ENCODE results near the gene IL6ST. TPM values are rescaled to one million over a fixed set of nuclear protein-coding genes. Genes with fewer than 3 reads are reported as not detected.

Gene IL6ST
- polyA plus RNA-seq, 1 donor (not counting 4 experiments of a cell fraction or from before 2014, with no cell fraction given) = 41.3 TPM

GRCh38 chr5:55897206-55897894 is 97.4 kb downstream of the IL6ST start:
- no peaks in the 10 kb centered on the region for H3K27me3 ChIP-seq (ENCODE audit: control insufficient read depth, extremely low read depth, insufficient read depth, low read length)
- no peak overlapping the region for H3K4me3 ChIP-seq (ENCODE audit: control insufficient read depth in 2 of 3, extremely low read depth in 1 of 3, insufficient read depth in 2 of 3, low read depth in 1 of 3, low read length in 3 of 3)
- H3K27ac ChIP-seq (ENCODE audit: control insufficient read depth, insufficient read depth, low read length) = no peak overlapping the region
- H3K9ac ChIP-seq (ENCODE audit: control insufficient read depth, extremely low read depth, insufficient read depth, low read length) = no peak overlapping the region
- H3K36me3 ChIP-seq (ENCODE audit: control insufficient read depth in 2 of 2, extremely low read depth in 1 of 2, insufficient read depth in 2 of 2, low read length in 2 of 2) = no peaks in the 10 kb centered on the region
- TF ChIP-seq EZH2 (IDR thresholded peaks at IDR 0.05; ENCODE audit: low read length) (no peak), CTCF (optimal IDR thresholded peaks at IDR 0.05 in 1 of 3, IDR thresholded peaks at IDR 0.05 in 1 of 3, conservative IDR thresholded peaks at IDR 0.05 in 1 of 3; ENCODE audit: extremely low read depth in 1 of 3, insufficient read depth in 2 of 3, low read length in 3 of 3) (no peak)
- no peaks in the 10 kb centered on the region for H3K9me1 ChIP-seq (ENCODE audit: control insufficient read depth, extremely low read depth, insufficient read depth, low read length)
- DNase-seq (ENCODE audit: low read depth, low spot score) (no peak), FAIRE-seq (peak; percentile 13)
- H3K4me2 ChIP-seq (ENCODE audit: control insufficient read depth, extremely low read depth, insufficient read depth, low read depth, low read length) = no peak overlapping the region
- no peaks in the 10 kb centered on the region for H3K4me1 ChIP-seq (ENCODE audit: control insufficient read depth, extremely low read depth, insufficient read depth, low read length)
- no peaks in the 10 kb centered on the region for H4K20me1 ChIP-seq (ENCODE audit: control insufficient read depth, extremely low read depth, insufficient read depth, low read length)
- no peak overlapping the region for H2AFZ ChIP-seq (ENCODE audit: control insufficient read depth, low read length)
- H3K79me2 ChIP-seq (ENCODE audit: control insufficient read depth, insufficient read depth, low read length) = no peaks in the 10 kb centered on the region
- H3K9me3 ChIP-seq (ENCODE audit: control insufficient read depth, low read depth, low read length) = no peaks in the 10 kb centered on the region
- dilution Hi-C loops (cut with MboI; ENCODE audit: extremely low pct_ligation_motif_present, low sequenced_read_pairs) = no loop called here

GRCh38 chr5:55896663-55897062 is 98.1 kb downstream of the IL6ST start:
- TF ChIP-seq EZH2 (IDR thresholded peaks at IDR 0.05; ENCODE audit: low read length) = no peak
- TF ChIP-seq CTCF (optimal IDR thresholded peaks at IDR 0.05 in 1 of 3, IDR thresholded peaks at IDR 0.05 in 1 of 3, conservative IDR thresholded peaks at IDR 0.05 in 1 of 3; ENCODE audit: extremely low read depth in 1 of 3, insufficient read depth in 2 of 3, low read length in 3 of 3) = no peak
- Histone ChIP-seq H3K4me3 (ENCODE audit: control insufficient read depth in 2 of 3, extremely low read depth in 1 of 3, insufficient read depth in 2 of 3, low read depth in 1 of 3, low read length in 3 of 3) (no peak overlapping the region), H3K36me3 (ENCODE audit: control insufficient read depth in 2 of 2, extremely low read depth in 1 of 2, insufficient read depth in 2 of 2, low read length in 2 of 2) (no peaks in the 10 kb centered on the region), H2AFZ (ENCODE audit: control insufficient read depth, low read length) (no peak overlapping the region), H3K9ac (ENCODE audit: control insufficient read depth, extremely low read depth, insufficient read depth, low read length) (no peak overlapping the region), H3K4me1 (ENCODE audit: control insufficient read depth, extremely low read depth, insufficient read depth, low read length) (no peaks in the 10 kb centered on the region), H3K27me3 (ENCODE audit: control insufficient read depth, extremely low read depth, insufficient read depth, low read length) (no peaks in the 10 kb centered on the region), H3K9me1 (ENCODE audit: control insufficient read depth, extremely low read depth, insufficient read depth, low read length) (no peaks in the 10 kb centered on the region), H3K79me2 (ENCODE audit: control insufficient read depth, insufficient read depth, low read length) (no peaks in the 10 kb centered on the region), H4K20me1 (ENCODE audit: control insufficient read depth, extremely low read depth, insufficient read depth, low read length) (no peaks in the 10 kb centered on the region), H3K9me3 (ENCODE audit: control insufficient read depth, low read depth, low read length) (no peaks in the 10 kb centered on the region), H3K27ac (ENCODE audit: control insufficient read depth, insufficient read depth, low read length) (no peak overlapping the region), H3K4me2 (ENCODE audit: control insufficient read depth, extremely low read depth, insufficient read depth, low read depth, low read length) (no peak overlapping the region)
- no peak for DNase-seq (ENCODE audit: low read depth, low spot score)
- FAIRE-seq = no peak
- dilution Hi-C loops (cut with MboI; ENCODE audit: extremely low pct_ligation_motif_present, low sequenced_read_pairs) = no loop called here

Data from keratinocyte (primary cell).